Measurements from ENCODE around the gene CEP57L1. TPM values are rescaled to one million over a fixed set of nuclear protein-coding genes. Genes with fewer than 3 reads are reported as not detected.
A peak's percentile ranks its signal among the peaks of the same experiment; 100 is the strongest.

The CEP57L1 gene
- total RNA-seq, 1 experiment from 2014 or later, result 45.2 TPM

GRCh38 chr6:109059571-109060021, 35.7 kb upstream of the CEP57L1 start:
- no peak overlapping the region for H3K4me3 ChIP-seq

DNA sequence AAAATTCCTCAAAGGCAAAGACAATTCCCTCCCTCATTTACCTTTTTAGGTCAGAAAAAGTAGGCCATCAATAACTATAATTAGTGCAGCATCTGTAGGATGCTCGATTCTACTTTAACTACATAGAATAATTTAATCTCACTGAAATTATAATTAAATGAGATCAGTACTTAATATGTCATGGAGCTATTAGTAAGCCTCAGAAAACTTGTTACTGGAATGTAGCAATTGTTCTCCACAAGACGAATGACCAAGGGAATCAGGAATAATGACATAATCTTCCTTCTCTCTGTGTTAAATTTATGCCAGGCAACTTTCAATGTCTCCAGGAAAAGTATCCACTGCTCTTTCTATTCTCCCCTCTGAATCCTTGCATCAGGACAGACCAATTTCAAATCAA, 34.7 kb upstream of the CEP57L1 start:
- no peaks in the 10 kb centered on the region for H3K36me3 ChIP-seq
- H3K9me3 ChIP-seq (replicated peaks), result no peaks in the 10 kb centered on the region
- no peak for DNase-seq (ENCODE audit: low read depth in 1 of 2, low spot score in 2 of 2)
- no peak overlapping the region for H3K4me3 ChIP-seq
- H3K27ac ChIP-seq, result no peak overlapping the region
- H3K27me3 ChIP-seq (replicated peaks), result no peaks in the 10 kb centered on the region
- H3K4me1 ChIP-seq (replicated peaks), result peaks cover 24% of the 10 kb centered on the region

More at GRCh38 chr6:109059571-109060021, 35.7 kb upstream of the CEP57L1 start:
- no peaks in the 10 kb centered on the region for H3K9me3 ChIP-seq (replicated peaks)
- peaks cover 24% of the 10 kb centered on the region for H3K4me1 ChIP-seq (replicated peaks)
- no peaks in the 10 kb centered on the region for H3K27me3 ChIP-seq (replicated peaks)
- no peak overlapping the region for H3K27ac ChIP-seq
- no peaks in the 10 kb centered on the region for H3K36me3 ChIP-seq
- DNase-seq (ENCODE audit: low read depth in 1 of 2, low spot score in 2 of 2), result no peak

DNA sequence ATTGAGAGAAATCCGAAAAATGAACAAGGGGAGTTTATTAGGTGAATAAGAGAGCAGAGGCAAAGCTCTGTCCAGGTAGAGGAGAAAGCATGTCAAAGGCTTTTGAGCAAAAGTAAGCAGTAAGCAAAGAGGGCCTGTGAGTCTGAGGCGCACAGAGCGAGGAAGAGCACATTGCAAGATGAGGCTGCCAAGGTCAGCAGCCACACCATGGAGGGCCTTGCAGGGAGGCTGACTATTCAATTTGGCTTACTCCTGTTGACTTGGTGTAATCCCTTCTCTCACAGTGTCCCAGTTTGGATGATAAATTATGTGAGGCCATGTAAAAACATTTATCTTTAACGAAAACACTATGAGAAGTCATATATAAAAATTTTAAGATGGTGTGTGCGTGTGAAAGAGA, 33.1 kb upstream of the CEP57L1 start:
- H3K27me3 ChIP-seq (replicated peaks), result no peaks in the 10 kb centered on the region
- H3K4me3 ChIP-seq, result no peak overlapping the region
- DNase-seq (ENCODE audit: low read depth in 1 of 2, low spot score in 2 of 2), result no peak

GRCh38 chr6:109062767-109063352, 32.4 kb upstream of the CEP57L1 start:
- Histone ChIP-seq H3K27ac (no peak overlapping the region), H3K36me3 (no peaks in the 10 kb centered on the region), H3K4me3 (no peak overlapping the region), H3K9me3 (replicated peaks) (no peaks in the 10 kb centered on the region), H3K4me1 (replicated peaks) (peaks cover 13% of the 10 kb centered on the region; the same call in 1 of the 2 replicates), H3K27me3 (replicated peaks) (no peaks in the 10 kb centered on the region)
- DNase-seq (ENCODE audit: low read depth in 1 of 2, low spot score in 2 of 2), result no peak

More for the DNA sequence above, 33.1 kb upstream of the CEP57L1 start:
- Histone ChIP-seq H3K9me3 (replicated peaks) (no peaks in the 10 kb centered on the region), H3K36me3 (no peaks in the 10 kb centered on the region), H3K27ac (no peak overlapping the region), H3K4me1 (replicated peaks) (peaks cover 17% of the 10 kb centered on the region; the same call in 1 of the 2 replicates)

DNA sequence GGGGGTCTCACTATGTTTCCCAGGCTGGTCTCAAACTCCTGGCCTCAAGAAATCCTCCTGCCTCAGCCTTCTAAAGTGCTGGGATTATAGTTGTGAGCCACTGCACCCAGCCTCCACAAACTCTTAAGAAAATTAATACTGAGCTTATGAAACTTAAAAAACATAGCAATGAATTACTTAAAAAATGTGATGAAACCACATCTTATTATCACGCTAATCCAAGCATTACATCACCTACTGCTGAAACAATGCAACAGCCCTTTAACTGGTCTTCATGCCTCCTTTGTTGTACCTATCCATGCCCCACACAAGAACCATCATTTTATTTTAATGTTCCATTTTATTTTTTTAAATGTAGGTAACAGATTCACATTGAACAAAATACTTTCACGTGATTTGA, 25.6 kb upstream of the CEP57L1 start:
- Histone ChIP-seq H3K27ac (no peak overlapping the region), H3K9me3 (replicated peaks) (no peaks in the 10 kb centered on the region), H3K36me3 (no peaks in the 10 kb centered on the region), H3K4me3 (no peak overlapping the region), H3K27me3 (replicated peaks) (no peaks in the 10 kb centered on the region), H3K4me1 (replicated peaks) (no peaks in the 10 kb centered on the region; the same call in 1 of the 2 replicates)
- no peak for DNase-seq (ENCODE audit: low read depth in 1 of 2, low spot score in 2 of 2)

- DNase-seq (ENCODE audit: low read depth in 1 of 2, low spot score in 2 of 2), result no peak
- no peak overlapping the region for H3K4me3 ChIP-seq
- no peaks in the 10 kb centered on the region for H3K27me3 ChIP-seq (replicated peaks)
- no peak overlapping the region for H3K27ac ChIP-seq
- no peaks in the 10 kb centered on the region for H3K36me3 ChIP-seq
- no peaks in the 10 kb centered on the region; the same call in 1 of the 2 replicates for H3K4me1 ChIP-seq (replicated peaks)
- H3K9me3 ChIP-seq (replicated peaks), result no peaks in the 10 kb centered on the region
Measured at GRCh38 chr6:109071125-109071917, 24.0 kb upstream of the CEP57L1 start.

DNA sequence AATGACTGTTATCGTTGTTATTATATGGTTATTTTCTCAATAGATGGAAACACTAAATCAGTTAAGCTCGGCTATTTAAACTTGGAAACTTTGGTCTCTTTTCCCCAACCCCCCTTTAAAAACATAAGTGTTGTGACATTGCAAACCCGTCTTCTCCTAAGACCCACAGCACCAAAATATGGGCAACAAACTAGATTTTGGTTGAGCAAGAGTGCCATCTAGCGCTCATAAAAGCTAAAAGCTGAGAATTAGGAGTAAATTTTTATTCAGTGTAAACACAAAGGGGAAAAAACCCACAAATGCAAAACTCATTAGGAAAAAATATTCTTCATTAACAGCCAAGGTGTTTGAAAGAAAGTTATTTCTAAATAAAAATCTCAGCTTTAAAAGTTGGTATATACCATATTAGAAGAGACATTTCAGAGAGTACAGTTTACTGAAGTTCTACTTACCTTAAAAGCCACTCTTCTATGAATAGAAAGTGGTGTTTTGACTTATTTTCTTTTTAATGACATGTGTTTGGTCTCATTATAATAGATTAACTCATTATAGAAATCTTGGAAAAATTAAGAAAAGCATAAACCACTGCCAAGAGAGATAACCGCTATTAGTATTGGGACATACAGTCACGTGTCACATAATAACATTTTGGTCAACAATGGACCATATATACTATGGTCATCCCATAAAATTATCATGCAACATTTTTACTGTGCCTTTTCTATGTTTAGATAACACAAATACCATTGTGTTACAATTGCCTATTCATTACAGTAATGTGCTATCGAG, 21.8 kb upstream of the CEP57L1 start:
- H3K4me1 ChIP-seq (replicated peaks), result no peaks in the 10 kb centered on the region; the same call in 1 of the 2 replicates
- H3K36me3 ChIP-seq, result no peaks in the 10 kb centered on the region
- no peaks in the 10 kb centered on the region for H3K9me3 ChIP-seq (replicated peaks)
- no peak overlapping the region for H3K4me3 ChIP-seq
- H3K27me3 ChIP-seq (replicated peaks), result no peaks in the 10 kb centered on the region
- no peak overlapping the region for H3K27ac ChIP-seq
- peak in 1 of 2 experiments; percentile 60 for DNase-seq (ENCODE audit: low read depth in 1 of 2, low spot score in 2 of 2)

- no peaks in the 10 kb centered on the region for H3K36me3 ChIP-seq
- H3K4me3 ChIP-seq, result no peak overlapping the region
- H3K27ac ChIP-seq, result no peak overlapping the region
- H3K9me3 ChIP-seq (replicated peaks), result no peaks in the 10 kb centered on the region
- DNase-seq (ENCODE audit: low read depth in 1 of 2, low spot score in 2 of 2), result no peak
- H3K4me1 ChIP-seq (replicated peaks), result no peaks in the 10 kb centered on the region; the same call in 1 of the 2 replicates
- no peaks in the 10 kb centered on the region for H3K27me3 ChIP-seq (replicated peaks)
Measured at GRCh38 chr6:109074133-109074415, 21.2 kb upstream of the CEP57L1 start.

- no peak for DNase-seq (ENCODE audit: low read depth in 1 of 2, low spot score in 2 of 2)
- no peaks in the 10 kb centered on the region for H3K9me3 ChIP-seq (replicated peaks)
- no peaks in the 10 kb centered on the region for H3K36me3 ChIP-seq
- H3K27me3 ChIP-seq (replicated peaks), result no peaks in the 10 kb centered on the region
- H3K4me1 ChIP-seq (replicated peaks), result no peaks in the 10 kb centered on the region; the same call in 1 of the 2 replicates
- H3K27ac ChIP-seq, result no peak overlapping the region
- H3K4me3 ChIP-seq, result no peak overlapping the region
Measured at GRCh38 chr6:109075934-109076333, 19.4 kb upstream of the CEP57L1 start.

GRCh38 chr6:109076377-109076776, 18.9 kb upstream of the CEP57L1 start:
- DNase-seq (ENCODE audit: low read depth in 1 of 2, low spot score in 2 of 2), result no peak
- Histone ChIP-seq H3K36me3 (no peaks in the 10 kb centered on the region), H3K4me3 (no peak overlapping the region), H3K9me3 (replicated peaks) (no peaks in the 10 kb centered on the region), H3K4me1 (replicated peaks) (no peaks in the 10 kb centered on the region; the same call in 1 of the 2 replicates), H3K27ac (no peak overlapping the region), H3K27me3 (replicated peaks) (no peaks in the 10 kb centered on the region)

DNA sequence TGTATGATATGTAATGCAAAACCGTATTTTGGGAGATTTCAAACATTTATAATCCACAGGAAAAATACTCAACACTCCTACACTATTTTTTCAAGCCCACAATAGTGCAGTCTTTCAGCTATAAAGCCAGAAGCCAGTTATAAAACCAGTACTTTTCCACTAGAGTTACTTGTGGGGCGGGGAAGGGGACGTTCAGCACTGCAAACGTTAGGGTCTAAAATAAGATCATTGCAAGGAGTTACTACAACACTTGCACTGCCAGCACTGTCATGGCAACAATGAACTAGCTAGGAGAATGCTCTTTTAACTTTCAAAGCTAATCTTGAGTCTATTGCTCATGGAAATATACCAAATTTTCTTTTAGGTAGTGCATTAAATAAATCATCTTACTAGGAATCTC, 15.3 kb upstream of the CEP57L1 start:
- Histone ChIP-seq H3K36me3 (no peaks in the 10 kb centered on the region), H3K27ac (no peak overlapping the region), H3K4me1 (replicated peaks) (no peaks in the 10 kb centered on the region), H3K27me3 (replicated peaks) (no peaks in the 10 kb centered on the region), H3K4me3 (no peak overlapping the region), H3K9me3 (replicated peaks) (no peaks in the 10 kb centered on the region)
- DNase-seq (ENCODE audit: low read depth in 1 of 2, low spot score in 2 of 2), result no peak

DNA sequence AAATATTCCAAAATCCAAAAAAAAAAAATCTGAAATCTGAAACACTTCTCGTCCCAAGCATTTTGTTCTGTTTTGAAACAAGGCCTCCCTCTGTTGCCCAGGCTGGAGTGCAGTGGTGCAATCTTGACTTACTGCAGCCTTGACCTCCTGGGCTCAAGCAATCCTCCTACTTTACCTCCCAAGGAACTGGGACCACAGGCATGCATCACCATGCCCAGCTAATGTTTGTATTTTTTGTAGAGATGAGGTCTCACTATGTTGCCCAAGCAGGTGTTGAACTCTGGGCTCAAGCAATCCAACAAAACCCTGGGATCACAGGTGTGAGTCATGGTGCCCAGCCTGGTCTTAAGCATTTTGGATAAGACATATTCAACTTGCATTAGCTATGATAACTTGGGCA, 14.3 kb upstream of the CEP57L1 start:
- DNase-seq (ENCODE audit: low read depth in 1 of 2, low spot score in 2 of 2), result no peak
- Histone ChIP-seq H3K9me3 (replicated peaks) (no peaks in the 10 kb centered on the region), H3K36me3 (no peaks in the 10 kb centered on the region), H3K4me1 (replicated peaks) (no peaks in the 10 kb centered on the region), H3K27me3 (replicated peaks) (no peaks in the 10 kb centered on the region), H3K27ac (no peak overlapping the region), H3K4me3 (no peak overlapping the region)

DNA sequence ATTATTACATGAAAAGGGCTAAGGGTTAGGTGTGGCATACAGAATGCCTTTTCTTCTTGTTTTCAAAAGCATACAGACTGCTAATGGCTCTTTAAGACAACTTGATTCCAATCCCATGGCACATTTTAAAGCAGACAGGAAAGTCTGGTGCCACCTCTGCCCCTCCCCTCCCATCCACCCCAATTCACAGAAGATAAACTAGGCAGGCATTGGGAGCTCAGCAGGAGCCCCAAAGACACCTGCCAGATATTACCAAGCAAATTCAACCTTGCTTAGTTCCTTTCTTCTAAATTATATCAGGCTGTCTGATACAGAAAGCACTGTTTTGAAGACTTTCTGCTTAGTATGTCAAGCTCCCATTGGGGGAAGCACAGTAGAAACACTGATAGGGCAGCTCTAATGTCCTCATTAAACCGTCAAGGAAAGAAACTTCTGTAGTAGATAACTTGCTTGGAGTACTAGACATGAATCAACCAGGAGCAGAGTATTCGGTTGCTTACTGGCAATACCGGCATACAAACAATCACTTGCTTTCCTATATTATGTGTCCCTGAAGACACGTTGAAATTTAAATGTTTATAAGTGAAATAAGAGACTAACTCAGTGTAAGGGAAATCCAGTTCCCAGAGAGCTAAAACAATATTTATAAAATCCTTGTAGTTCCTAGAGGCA, 13.7 kb upstream of the CEP57L1 start:
- DNase-seq (ENCODE audit: low read depth in 1 of 2, low spot score in 2 of 2), result no peak
- Histone ChIP-seq H3K27me3 (replicated peaks) (no peaks in the 10 kb centered on the region), H3K9me3 (replicated peaks) (no peaks in the 10 kb centered on the region), H3K36me3 (no peaks in the 10 kb centered on the region), H3K27ac (no peak overlapping the region), H3K4me3 (no peak overlapping the region), H3K4me1 (replicated peaks) (no peaks in the 10 kb centered on the region)

Data from SJSA1 (cell line).